Astrocyte (in vitro differentiated cells and primary cell): ENCODE data around the gene APOA4.

Experiments used
- EZH2 ChIP-seq: IDR thresholded peaks from 2 replicates; pipeline ENCODE4 v1.6.1; 2012; ENCODE audit warnings: mild to moderate bottlenecking, low read length, inconsistent platforms; ENCODE audit not compliant: insufficient read depth
- TF ChIP-seq, protein P1 (sequence below): IDR thresholded peaks from 2 replicates; pipeline ENCODE4 v1.5.1; 2011; ENCODE audit warnings: low read depth, mild to moderate bottlenecking, inconsistent platforms, low read length, moderate library complexity; ENCODE audit not compliant: insufficient read depth

DNA sequence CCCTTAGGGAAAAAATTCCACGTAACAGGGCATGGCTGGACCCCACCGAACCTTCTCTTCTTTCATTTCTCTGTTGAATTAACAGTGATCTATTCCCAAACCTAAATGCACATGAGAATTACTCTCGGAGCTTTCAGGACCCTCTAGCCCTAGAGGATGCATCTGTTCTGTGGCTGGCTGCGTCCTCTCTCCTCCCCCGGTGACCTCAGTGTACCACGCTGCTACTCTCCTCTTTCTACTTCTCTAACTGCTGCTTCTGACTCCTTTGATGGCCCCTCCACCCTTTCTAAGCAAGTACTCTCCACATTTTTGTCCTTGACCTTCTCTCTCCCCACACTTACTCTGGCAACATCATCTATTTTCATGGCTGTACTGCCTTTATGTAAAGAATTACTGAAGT, 26.4 kb upstream of the APOA4 start:
- TF ChIP-seq, protein P1, sequence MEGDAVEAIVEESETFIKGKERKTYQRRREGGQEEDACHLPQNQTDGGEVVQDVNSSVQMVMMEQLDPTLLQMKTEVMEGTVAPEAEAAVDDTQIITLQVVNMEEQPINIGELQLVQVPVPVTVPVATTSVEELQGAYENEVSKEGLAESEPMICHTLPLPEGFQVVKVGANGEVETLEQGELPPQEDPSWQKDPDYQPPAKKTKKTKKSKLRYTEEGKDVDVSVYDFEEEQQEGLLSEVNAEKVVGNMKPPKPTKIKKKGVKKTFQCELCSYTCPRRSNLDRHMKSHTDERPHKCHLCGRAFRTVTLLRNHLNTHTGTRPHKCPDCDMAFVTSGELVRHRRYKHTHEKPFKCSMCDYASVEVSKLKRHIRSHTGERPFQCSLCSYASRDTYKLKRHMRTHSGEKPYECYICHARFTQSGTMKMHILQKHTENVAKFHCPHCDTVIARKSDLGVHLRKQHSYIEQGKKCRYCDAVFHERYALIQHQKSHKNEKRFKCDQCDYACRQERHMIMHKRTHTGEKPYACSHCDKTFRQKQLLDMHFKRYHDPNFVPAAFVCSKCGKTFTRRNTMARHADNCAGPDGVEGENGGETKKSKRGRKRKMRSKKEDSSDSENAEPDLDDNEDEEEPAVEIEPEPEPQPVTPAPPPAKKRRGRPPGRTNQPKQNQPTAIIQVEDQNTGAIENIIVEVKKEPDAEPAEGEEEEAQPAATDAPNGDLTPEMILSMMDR: no peak
- no peak for TF ChIP-seq EZH2
